OCI-LY1 (cell line): Measurements from ENCODE around the gene RASL10A.

Experiments used
- CTCF ChIP-seq: fragments of 200-600 bp; sonication (generic), shearing (Covaris generic); IDR thresholded peaks from 2 replicates; pipeline ENCODE4 v1.5.1; 2017; ENCODE audit warnings: mild to moderate bottlenecking, antibody characterized with exemption, low read length, moderate library complexity, mixed read lengths
- EZH2 ChIP-seq: fragments of 200-600 bp; sonication (generic), shearing (Covaris generic); IDR thresholded peaks from 2 replicates; pipeline ENCODE4 v1.8.0; 2017; ENCODE audit warnings: borderline replicate concordance, mixed run types, mild to moderate bottlenecking, antibody characterized with exemption, low read length, moderate library complexity, mixed read lengths

- TF ChIP-seq CTCF (no peak), EZH2 (no peak)
Measured at GRCh38 chr22:29334696-29335344, 19.3 kb upstream of the RASL10A start.
